ENCODE results near the gene AOPEP.
"Not testable (repeated sequence)": the region's sequence is repeated elsewhere in the genome, so short reads cannot be mapped to it uniquely, and the experiment has no call there.

AOPEP gene

GRCh38 chr9:94821098-94821887 is 94.8 kb downstream of the AOPEP start:
- DNase-seq: no peak

GRCh38 chr9:94822273-94822672 is 95.8 kb downstream of the AOPEP start:
- DNase-seq: no peak

- DNase-seq: no peak
Measured at GRCh38 chr9:94823710-94824109, 97.2 kb downstream of the AOPEP start.

GRCh38 chr9:94824411-94824810 is 97.9 kb downstream of the AOPEP start:
- no peak for DNase-seq

- no peak for DNase-seq
Measured at GRCh38 chr9:94824913-94825610, 98.6 kb downstream of the AOPEP start.

GRCh38 chr9:94825611-94825958 is 99.1 kb downstream of the AOPEP start:
- DNase-seq: no peak

GRCh38 chr9:94826044-94826443 is 99.5 kb downstream of the AOPEP start:
- DNase-seq: no peak

- no peak for DNase-seq
Measured at GRCh38 chr9:94826644-94827410, 100.3 kb downstream of the AOPEP start.

- no peak for DNase-seq
Measured at GRCh38 chr9:94827584-94828304, 101.2 kb downstream of the AOPEP start.

- no peak for DNase-seq
Measured at GRCh38 chr9:94829380-94830070, 103.0 kb downstream of the AOPEP start.

GRCh38 chr9:94830071-94830604 is 103.6 kb downstream of the AOPEP start:
- DNase-seq: not testable (repeated sequence)

- DNase-seq: no peak
Measured at GRCh38 chr9:94833802-94834201, 107.3 kb downstream of the AOPEP start.

- DNase-seq: no peak
Measured at GRCh38 chr9:94837404-94837803, 110.9 kb downstream of the AOPEP start.

- DNase-seq: no peak
Measured at GRCh38 chr9:94839398-94839797, 112.9 kb downstream of the AOPEP start.

- no peak for DNase-seq
Measured at GRCh38 chr9:94840738-94841137, 114.2 kb downstream of the AOPEP start.

GRCh38 chr9:94843134-94843533 is 116.6 kb downstream of the AOPEP start:
- DNase-seq: no peak

- no peak for DNase-seq
Measured at GRCh38 chr9:94846739-94847138, 120.2 kb downstream of the AOPEP start.

- no peak for DNase-seq
Measured at GRCh38 chr9:94847486-94847885, 121.0 kb downstream of the AOPEP start.

GRCh38 chr9:94848791-94849190 is 122.3 kb downstream of the AOPEP start:
- DNase-seq: not testable (repeated sequence)

GRCh38 chr9:94850540-94851434 is 124.3 kb downstream of the AOPEP start:
- no peak for DNase-seq

- DNase-seq: no peak
Measured at GRCh38 chr9:94851467-94851866, 125.0 kb downstream of the AOPEP start.
